Activated CD8-positive, alpha-beta memory T cell treated with anti-CD3 and anti-CD28 coated beads, Interleukin-2, amount 50 U/mL, for 24 hours (primary cell): Measurements from ENCODE around the gene TNFRSF25.

Source experiments
- DNase-seq: peaks from one replicate; pipeline ENCODE4 v3.0.0-alpha.2; 2020; ENCODE audit errors: extremely low read depth

TNFRSF25 gene

GRCh38 chr1:6488602-6489382 is 22.8 kb upstream of the TNFRSF25 start:
- DNase-seq, result no peak

- DNase-seq, result no peak
Observed at GRCh38 chr1:6487804-6488484, 22.0 kb upstream of the TNFRSF25 start.

- peak; percentile 70 for DNase-seq
Observed at GRCh38 chr1:6486433-6487011, 20.5 kb upstream of the TNFRSF25 start.

GRCh38 chr1:6485168-6486101 is 19.5 kb upstream of the TNFRSF25 start:
- DNase-seq, result no peak

DNA sequence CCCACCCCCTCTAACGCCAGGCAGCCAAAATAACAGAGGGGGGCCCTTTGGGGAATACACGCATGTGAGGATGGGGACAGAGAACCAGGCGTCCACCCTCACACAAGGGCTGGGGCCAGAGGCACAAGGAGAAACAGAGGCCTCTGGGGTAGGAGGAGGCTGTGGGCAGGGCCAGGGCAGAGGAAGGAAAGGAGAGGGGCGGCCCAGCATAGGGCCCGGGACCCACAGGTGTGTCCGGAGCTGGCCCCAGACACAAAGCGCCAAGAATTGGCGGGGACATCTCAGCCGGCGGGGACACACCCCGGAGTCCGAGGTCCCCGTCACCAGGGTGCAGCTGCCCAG is 18.8 kb upstream of the TNFRSF25 start:
- DNase-seq, result no peak

- DNase-seq, result no peak
Observed at GRCh38 chr1:6483761-6484117, 17.8 kb upstream of the TNFRSF25 start.

DNA sequence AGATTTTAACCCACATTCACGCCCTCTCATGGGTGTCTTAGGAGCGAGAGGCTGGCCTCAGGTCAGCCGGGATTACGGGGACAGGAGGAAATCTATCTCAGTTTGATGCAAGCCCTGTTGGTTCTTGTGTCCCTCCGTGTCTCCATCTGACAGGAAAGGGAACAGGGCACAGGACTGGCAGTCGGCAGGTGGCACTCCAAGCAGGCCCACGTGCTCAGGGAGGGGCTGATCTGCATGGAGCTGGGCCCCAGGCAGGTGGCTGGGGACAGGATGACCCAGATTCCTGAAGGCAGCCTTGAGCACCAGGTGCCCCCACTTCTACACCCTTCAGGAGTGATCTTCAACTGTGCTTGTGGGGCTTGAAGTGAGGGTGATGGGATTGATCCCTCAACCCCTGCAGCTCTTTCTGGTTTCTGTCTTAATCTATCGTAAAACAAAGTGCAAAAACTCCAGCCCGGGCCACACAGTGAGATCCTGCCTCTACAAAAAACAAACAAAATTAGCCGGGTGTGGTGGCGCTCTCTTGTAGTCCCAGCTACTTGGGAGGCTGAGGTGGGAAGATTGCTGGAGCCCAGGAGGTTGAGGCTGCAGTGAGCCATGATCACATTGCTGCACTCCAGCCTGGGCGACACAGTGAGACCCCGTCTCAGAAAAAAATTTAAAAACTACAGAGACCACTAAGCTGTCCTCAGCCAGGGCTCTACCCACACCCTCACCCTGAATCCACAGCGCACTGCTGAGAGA is 17.2 kb upstream of the TNFRSF25 start:
- no peak for DNase-seq

DNA sequence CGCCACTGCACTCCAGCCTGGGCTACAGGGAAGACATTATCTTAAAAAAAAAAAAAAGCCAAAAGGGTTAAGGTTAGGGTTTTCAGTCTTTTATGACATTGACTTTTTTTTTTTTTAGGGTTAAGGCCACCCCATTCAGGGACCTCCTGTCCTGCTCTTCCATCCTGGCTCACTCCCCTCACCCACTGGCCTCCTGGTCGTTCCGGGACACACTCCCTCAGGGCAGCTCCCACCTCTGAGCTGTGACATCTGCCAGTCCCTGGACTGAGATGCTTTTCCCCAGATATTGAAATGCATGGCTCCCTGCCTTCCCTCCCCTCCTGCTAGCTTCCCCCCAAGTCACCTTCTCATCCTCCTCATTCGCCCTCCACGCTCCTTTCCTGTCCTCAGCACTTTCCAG is 15.8 kb upstream of the TNFRSF25 start:
- DNase-seq, result no peak

GRCh38 chr1:6477039-6477820 is 11.3 kb upstream of the TNFRSF25 start:
- DNase-seq, result no peak

- no peak for DNase-seq
Observed at GRCh38 chr1:6476483-6476882, 10.5 kb upstream of the TNFRSF25 start.

- DNase-seq, result peak; percentile 39
Observed at GRCh38 chr1:6475381-6476133, 9.6 kb upstream of the TNFRSF25 start.

GRCh38 chr1:6474815-6475282 is 8.9 kb upstream of the TNFRSF25 start:
- DNase-seq, result no peak

GRCh38 chr1:6473974-6474814 is 8.2 kb upstream of the TNFRSF25 start:
- DNase-seq, result no peak

DNA sequence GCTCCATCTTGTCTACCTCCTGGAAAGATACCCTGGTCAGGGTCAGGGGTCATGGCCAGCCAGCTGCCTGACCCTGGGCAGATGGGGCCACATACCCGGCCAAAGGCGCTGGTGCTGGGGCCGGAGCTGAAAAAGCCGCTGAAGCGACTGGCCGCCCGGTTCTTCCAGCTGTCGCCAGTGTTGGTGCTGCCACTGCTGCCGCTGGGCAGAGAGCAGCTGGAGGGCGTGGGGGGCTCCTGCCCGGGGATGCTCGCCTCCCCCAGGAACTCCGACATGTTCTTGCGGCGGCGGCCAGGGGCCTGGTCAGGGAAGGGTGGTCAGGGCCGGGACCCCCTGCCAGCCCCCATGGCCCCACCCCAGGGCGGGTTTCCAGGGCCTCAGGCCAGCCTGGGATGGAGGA is 7.2 kb upstream of the TNFRSF25 start:
- no peak for DNase-seq

DNA sequence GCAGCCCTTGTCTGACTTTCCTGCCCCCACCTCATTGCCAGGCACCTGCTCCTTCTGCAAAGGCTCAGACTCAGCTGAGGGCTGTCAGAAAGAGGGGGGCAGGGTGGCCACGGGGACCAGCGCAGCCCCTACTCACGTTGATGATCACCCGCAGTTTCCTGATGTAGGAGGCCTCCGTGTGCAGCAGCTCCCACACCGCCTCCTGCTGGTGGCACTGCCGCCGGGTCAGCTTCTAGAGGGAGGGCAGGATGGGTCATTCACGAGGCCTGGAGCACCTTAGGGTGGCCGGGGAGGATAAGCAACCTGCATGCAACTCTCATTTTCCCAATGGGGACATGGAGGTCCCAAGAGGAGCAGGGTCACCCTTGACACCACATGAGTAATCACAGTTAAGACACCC is 6.4 kb upstream of the TNFRSF25 start:
- DNase-seq, result no peak

- no peak for DNase-seq
Observed at GRCh38 chr1:6471970-6472368, 6.0 kb upstream of the TNFRSF25 start.

GRCh38 chr1:6471086-6471969 is 5.4 kb upstream of the TNFRSF25 start:
- no peak for DNase-seq
